Measurements from ENCODE around the gene ERVMER34-1. TPM values are rescaled to one million over a fixed set of nuclear protein-coding genes. Genes with fewer than 3 reads are reported as not detected.

Gene ERVMER34-1
- total RNA-seq, 3 donors from 2014 or later = 1.6 to 2.8 TPM; not detected in 1

- intact Hi-C loops (cut with DNase I; ENCODE audit: low total_unique reads) = no loop called here
- H3K27me3 ChIP-seq = no peaks in the 10 kb centered on the region
- no peak overlapping the region for H3K4me3 ChIP-seq
- no peaks in the 10 kb centered on the region for H3K4me1 ChIP-seq
- no peaks in the 10 kb centered on the region for H3K9me3 ChIP-seq
- no peaks in the 10 kb centered on the region for H3K36me3 ChIP-seq
- no peak for TF ChIP-seq POLR2A (IDR thresholded peaks at IDR 0.05)
- TF ChIP-seq POLR2AphosphoS5 (IDR thresholded peaks at IDR 0.05) = no peak
- no peak for TF ChIP-seq CTCF (IDR thresholded peaks at IDR 0.05)
- no peak for DNase-seq (ENCODE audit: low spot score in 2 of 2)
- no peak overlapping the region for H3K27ac ChIP-seq
Observed at GRCh38 chr4:52744588-52744987, 6.6 kb downstream of the ERVMER34-1 start.

- TF ChIP-seq POLR2AphosphoS5 (IDR thresholded peaks at IDR 0.05) (no peak), CTCF (IDR thresholded peaks at IDR 0.05) (no peak), POLR2A (IDR thresholded peaks at IDR 0.05) (no peak)
- H3K9me3 ChIP-seq = no peaks in the 10 kb centered on the region
- H3K27me3 ChIP-seq = no peaks in the 10 kb centered on the region
- H3K36me3 ChIP-seq = no peaks in the 10 kb centered on the region
- H3K4me1 ChIP-seq = no peaks in the 10 kb centered on the region
- no peak overlapping the region for H3K27ac ChIP-seq
- intact Hi-C loops (cut with DNase I; ENCODE audit: low total_unique reads) = no loop called here
- no peak overlapping the region for H3K4me3 ChIP-seq
- DNase-seq (ENCODE audit: low spot score in 2 of 2) = no peak
Observed at GRCh38 chr4:52743444-52744019, 7.7 kb downstream of the ERVMER34-1 start.

DNA sequence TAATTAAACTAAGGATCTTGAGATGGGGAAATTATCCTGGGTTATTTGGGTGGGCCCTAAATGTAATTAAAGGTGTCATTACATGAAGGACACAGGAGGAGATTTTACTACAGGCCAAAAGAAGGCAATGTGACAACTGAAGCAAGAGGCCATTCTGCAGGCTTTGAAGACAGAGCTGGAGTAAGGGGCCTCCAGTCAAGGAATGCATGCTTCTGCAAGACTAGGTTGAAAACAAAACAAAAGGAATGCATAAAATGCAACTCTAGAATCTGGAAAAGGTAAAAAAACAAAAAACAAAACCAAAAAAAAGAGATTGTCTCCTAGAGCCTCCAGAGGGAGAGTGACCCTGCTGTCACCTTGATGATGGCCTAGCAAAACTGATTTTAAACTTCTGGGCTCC is 21.6 kb downstream of the ERVMER34-1 start:
- Histone ChIP-seq H3K27me3 (no peaks in the 10 kb centered on the region), H3K27ac (no peak overlapping the region), H3K4me3 (no peak overlapping the region), H3K9me3 (no peaks in the 10 kb centered on the region), H3K36me3 (no peaks in the 10 kb centered on the region), H3K4me1 (no peaks in the 10 kb centered on the region)
- intact Hi-C loops (cut with DNase I; ENCODE audit: low total_unique reads) = no loop called here
- no peak for TF ChIP-seq POLR2AphosphoS5 (IDR thresholded peaks at IDR 0.05)
- no peak for TF ChIP-seq POLR2A (IDR thresholded peaks at IDR 0.05)
- no peak for TF ChIP-seq CTCF (IDR thresholded peaks at IDR 0.05)
- no peak for DNase-seq (ENCODE audit: low spot score in 2 of 2)

DNA sequence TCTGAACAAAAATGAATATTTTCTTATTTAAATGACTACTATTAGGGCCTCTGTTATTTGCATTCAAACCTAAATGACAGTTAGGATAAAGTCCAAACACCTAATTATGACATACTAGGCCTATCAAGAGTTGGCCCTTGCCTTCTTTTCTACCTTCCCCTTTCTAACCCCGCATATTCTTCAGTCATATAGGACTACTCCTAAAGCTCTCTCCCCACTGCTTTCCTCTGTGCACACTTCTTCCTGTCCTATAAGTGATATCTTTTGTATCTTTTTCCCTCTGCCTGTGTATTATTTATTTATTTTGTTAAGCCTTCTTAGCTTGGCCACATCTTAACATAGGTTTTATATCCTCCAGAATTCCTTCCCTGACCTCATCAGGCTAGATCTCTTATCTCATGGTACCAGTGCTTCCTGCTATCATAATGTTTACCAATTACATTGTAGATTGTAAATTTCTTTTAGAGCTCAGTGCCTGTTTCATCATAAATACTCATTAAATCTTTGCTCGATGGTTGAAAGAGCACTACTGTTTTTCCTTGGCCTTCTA is 22.5 kb downstream of the ERVMER34-1 start:
- TF ChIP-seq POLR2A (IDR thresholded peaks at IDR 0.05) = no peak
- DNase-seq (ENCODE audit: low spot score in 2 of 2) = no peak
- no peak overlapping the region for H3K4me3 ChIP-seq
- intact Hi-C loops (cut with DNase I; ENCODE audit: low total_unique reads) = no loop called here
- no peak overlapping the region for H3K27ac ChIP-seq
- no peaks in the 10 kb centered on the region for H3K4me1 ChIP-seq
- H3K9me3 ChIP-seq = no peaks in the 10 kb centered on the region
- no peaks in the 10 kb centered on the region for H3K36me3 ChIP-seq
- no peaks in the 10 kb centered on the region for H3K27me3 ChIP-seq

DNA sequence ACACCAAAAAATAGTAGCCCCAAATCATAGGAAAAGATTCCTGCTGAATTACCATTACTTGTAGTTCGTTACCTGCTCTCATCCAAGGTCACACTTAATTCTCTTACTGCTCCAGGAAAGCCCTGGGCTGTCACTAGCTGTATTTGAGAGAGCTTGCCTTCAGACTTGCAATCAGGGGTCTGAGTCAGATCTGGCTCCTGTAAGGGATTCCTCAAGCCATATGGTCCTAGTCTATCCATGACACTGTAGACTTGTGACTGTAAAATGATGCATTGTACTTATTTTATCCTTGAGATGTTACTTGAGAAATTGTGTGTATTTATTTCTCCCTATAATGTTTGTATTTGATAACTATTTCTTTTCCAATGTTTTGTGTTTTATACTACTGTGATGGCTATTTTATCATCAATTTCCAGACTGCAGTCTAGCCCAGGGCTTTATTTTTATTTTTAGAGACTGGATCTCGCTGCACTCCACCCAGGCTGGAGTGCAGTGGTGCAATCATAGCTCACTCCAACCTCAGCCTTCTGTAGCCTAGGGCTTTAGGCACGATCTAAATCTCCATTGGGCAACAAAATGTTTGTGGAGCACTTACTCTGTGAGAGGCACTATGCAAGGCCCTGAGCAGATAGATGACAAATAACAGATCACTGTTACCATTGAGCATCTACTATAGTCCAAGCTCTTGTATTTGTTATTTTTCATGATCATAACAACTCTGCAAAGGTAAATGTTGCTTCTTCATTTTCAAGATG is 24.2 kb downstream of the ERVMER34-1 start:
- TF ChIP-seq POLR2A (IDR thresholded peaks at IDR 0.05) (no peak), POLR2AphosphoS5 (IDR thresholded peaks at IDR 0.05) (no peak), CTCF (IDR thresholded peaks at IDR 0.05) (no peak)
- no peaks in the 10 kb centered on the region for H3K27me3 ChIP-seq
- intact Hi-C loops (cut with DNase I; ENCODE audit: low total_unique reads) = no loop called here
- no peak for DNase-seq (ENCODE audit: low spot score in 2 of 2)
- H3K4me1 ChIP-seq = no peaks in the 10 kb centered on the region
- H3K27ac ChIP-seq = no peak overlapping the region
- H3K9me3 ChIP-seq = no peaks in the 10 kb centered on the region
- no peaks in the 10 kb centered on the region for H3K36me3 ChIP-seq
- H3K4me3 ChIP-seq = no peak overlapping the region
